WI38 (cell line): ENCODE data around the gene CDK5RAP1.

Experiments
- H3K4me3 ChIP-seq: 2 replicates; pipeline ENCODE4 v1.5.1; 2011; ENCODE audit warnings: low read depth, mild to moderate bottlenecking, control low read depth, low read length
- TF ChIP-seq, protein P1 (sequence below): IDR thresholded peaks from 2 replicates; pipeline ENCODE4 v1.5.1; 2012; ENCODE audit warnings: low read depth, mild to moderate bottlenecking, control low read depth, low read length

CDK5RAP1 gene

DNA sequence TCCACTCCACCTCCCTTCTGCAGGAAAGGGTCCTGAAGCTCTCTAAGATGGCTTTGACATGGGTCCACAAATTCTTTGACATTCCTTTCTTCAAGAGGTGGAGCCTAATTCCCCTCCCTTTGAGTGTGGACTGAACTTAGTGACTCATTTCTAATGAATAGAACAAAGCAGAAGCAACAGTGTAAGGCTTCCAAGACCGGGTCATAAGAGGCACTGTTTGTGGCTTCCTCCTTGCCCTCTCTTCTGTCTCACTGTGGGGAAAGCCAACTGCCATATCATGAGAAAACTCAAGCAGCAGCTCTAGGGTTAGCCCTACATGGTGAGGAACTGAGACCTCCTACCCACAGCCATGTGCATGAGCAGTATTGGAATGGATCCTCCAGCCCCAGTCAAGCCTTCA lies 5.9 kb upstream of the CDK5RAP1 start:
- H3K4me3 ChIP-seq = no peak overlapping the region
- TF ChIP-seq, protein P1, sequence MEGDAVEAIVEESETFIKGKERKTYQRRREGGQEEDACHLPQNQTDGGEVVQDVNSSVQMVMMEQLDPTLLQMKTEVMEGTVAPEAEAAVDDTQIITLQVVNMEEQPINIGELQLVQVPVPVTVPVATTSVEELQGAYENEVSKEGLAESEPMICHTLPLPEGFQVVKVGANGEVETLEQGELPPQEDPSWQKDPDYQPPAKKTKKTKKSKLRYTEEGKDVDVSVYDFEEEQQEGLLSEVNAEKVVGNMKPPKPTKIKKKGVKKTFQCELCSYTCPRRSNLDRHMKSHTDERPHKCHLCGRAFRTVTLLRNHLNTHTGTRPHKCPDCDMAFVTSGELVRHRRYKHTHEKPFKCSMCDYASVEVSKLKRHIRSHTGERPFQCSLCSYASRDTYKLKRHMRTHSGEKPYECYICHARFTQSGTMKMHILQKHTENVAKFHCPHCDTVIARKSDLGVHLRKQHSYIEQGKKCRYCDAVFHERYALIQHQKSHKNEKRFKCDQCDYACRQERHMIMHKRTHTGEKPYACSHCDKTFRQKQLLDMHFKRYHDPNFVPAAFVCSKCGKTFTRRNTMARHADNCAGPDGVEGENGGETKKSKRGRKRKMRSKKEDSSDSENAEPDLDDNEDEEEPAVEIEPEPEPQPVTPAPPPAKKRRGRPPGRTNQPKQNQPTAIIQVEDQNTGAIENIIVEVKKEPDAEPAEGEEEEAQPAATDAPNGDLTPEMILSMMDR = no peak

DNA sequence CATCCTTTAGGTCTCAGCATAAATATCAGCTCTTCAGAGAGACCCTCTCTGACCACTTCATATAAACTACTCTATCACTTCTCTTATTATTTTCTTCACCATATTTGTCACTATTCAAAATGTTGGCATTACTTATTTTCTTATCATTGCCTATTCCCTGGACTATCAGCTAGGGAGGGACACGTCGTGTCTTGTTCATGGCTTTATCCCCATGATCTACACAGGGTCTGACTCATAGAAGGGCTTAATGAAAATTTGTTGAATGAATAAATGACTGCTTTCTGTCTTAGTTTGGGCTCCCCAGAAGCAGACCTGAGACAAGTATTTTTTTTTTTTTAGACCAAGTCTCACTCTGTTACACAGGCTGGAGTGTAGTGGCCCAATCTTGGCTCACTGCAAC lies 3.0 kb upstream of the CDK5RAP1 start:
- TF ChIP-seq, protein P1 = no peak

DNA sequence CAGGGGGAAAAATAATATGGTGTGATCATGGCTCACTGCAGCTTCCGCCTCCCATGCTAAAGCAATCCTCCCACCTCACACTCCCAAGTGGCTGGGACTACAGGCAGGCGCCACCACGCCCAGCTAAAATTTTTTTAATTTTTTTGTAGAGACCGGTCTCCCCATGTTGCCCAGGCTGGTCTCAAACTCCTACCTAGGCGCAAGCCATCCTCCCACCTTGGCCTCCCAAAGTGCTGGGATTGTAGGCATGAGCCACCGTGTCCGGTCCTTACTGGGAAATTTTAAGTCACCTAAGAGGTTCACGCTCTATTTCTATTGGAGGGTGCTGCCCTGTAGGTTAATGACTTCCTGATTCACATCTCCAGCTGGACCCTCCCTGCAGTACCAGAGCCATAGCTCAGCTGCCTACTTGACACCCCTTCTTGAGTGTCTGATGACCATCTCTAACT lies 626 bp upstream of the CDK5RAP1 start:
- peak overlapping the region; percentile 97 for H3K4me3 ChIP-seq
- TF ChIP-seq, protein P1 = no peak

More for the DNA sequence above, 3.0 kb upstream of the CDK5RAP1 start:
- H3K4me3 ChIP-seq = no peak overlapping the region

DNA sequence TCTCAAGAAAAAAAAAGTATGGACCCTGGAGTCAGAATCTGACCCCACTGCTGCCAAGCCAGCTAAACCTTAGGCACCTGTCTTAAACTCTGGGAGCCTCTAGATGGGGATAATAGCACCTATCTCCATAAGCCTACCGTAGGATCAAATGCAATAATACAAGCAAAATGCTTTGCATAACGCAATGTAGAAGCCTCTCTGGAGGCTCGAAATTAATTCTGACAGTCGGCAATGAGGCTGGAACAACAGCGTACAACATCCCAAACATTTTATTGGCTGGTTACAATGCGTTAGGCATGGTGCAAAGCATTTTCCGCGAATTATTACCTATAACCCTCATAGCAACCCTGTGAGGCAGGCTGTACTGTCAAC lies 521 bp downstream of the CDK5RAP1 start:
- TF ChIP-seq, protein P1 = no peak
- H3K4me3 ChIP-seq = peak overlapping the region; percentile 97

DNA sequence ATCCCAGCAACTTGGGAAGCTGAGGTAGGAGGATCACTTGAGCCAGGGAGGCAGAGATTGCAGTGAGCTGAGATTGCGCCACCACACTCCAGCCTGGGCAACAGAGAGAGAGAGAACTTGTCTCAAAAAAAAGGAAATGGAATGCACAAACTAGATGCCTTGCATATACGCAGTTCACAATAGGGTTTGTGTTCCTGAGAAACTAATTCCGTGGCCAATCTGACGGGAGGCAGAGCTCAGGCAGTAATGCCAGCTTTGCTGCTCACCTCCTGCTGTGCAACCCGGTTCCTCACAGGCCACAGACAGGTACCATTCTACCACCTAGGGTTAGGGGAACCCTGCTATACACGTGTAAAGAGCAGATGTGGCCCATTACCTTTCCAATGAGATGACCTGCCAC lies 1.4 kb downstream of the CDK5RAP1 start:
- TF ChIP-seq, protein P1 = no peak
- H3K4me3 ChIP-seq = peak overlapping the region; percentile 97

DNA sequence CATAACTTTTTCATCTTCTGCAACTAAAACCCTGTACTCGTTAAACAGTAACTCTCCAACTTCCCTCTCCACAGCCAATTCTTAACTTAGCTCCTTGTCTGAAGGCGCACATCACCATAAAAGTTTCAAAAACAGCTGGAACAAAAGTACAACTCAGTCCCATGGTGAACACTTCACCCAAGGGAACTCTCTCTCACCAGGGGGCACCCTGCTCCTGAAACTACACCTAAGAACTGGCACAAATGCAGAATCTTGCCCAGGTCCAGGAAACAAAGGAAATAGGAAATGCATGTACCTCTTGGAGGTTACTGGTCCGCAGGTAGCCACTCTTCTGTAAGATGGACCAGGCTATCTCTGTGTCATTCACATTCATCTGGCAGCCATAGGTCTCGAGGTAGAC lies 6.6 kb downstream of the CDK5RAP1 start:
- TF ChIP-seq, protein P1 = no peak
- H3K4me3 ChIP-seq = no peak overlapping the region

DNA sequence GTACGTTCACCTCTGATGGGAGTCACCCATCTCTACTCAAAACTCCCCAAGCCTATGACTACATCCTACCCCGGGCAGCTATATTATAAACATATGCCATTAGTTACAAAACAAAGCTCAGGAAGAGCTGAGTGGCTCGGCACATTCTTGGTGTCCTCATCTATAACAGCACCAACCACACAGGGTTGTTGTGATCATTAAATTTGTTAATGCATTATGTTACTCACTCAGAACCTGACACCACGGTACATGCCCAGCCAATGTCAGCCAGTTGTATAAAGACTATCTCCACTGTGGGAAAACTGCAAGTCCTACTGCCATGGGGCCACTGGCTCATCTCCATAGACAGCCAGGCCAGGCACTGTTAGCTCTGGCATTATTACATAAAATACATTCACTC lies 7.7 kb downstream of the CDK5RAP1 start:
- TF ChIP-seq, protein P1 = no peak

More for the DNA sequence above, 7.7 kb downstream of the CDK5RAP1 start:
- no peak overlapping the region for H3K4me3 ChIP-seq
